Naive B cell (primary cell): ENCODE measurements around the gene DMWD. TPM values are rescaled to one million over a fixed set of nuclear protein-coding genes. Genes with fewer than 3 reads are reported as not detected.

Experiments used
- ATAC-seq, 2 donors: fragments of 150-1000 bp; cut with Tn5 transposase; 2 replicates each; pipeline ENCODE4 v1.10.0; 2021; ENCODE audit warnings: low read depth in 2 of 2, mild to moderate bottlenecking in 2 of 2, moderate library complexity in 2 of 2
- DNase-seq: peaks from one replicate; pipeline ENCODE4 v3.0.0; 2022
- H3K27ac Mint-ChIP-seq, 6 donors: one replicate each; pipeline ENCODE4 v1.8.0; 2020 to 2022; ENCODE audit warnings: mild to moderate bottlenecking in 6 of 6, mixed read lengths in 6 of 6, moderate library complexity in 5 of 6, inconsistent platforms in 2 of 6
- H3K27me3 Mint-ChIP-seq, 3 donors: one replicate each; pipeline ENCODE4 v1.8.0; 2021 to 2022; ENCODE audit warnings: mixed read lengths in 3 of 3, mild to moderate bottlenecking in 1 of 3
- H3K36me3 Mint-ChIP-seq, 2 donors: one replicate each; pipeline ENCODE4 v1.8.0; 2020 to 2022; ENCODE audit warnings: mixed read lengths in 2 of 2, inconsistent platforms in 1 of 2, mild to moderate bottlenecking in 1 of 2
- H3K4me1 Mint-ChIP-seq, 3 donors: one replicate each; pipeline ENCODE4 v1.8.0; 2020 to 2022; ENCODE audit warnings: mixed read lengths in 3 of 3, inconsistent platforms in 1 of 3, mild to moderate bottlenecking in 1 of 3, moderate library complexity in 1 of 3
- H3K4me3 Mint-ChIP-seq, 8 donors: one replicate each; pipeline ENCODE4 v1.8.0; 2020 to 2022; ENCODE audit warnings: mild to moderate bottlenecking in 8 of 8, mixed read lengths in 8 of 8, moderate library complexity in 8 of 8, inconsistent platforms in 2 of 8
- H3K9me3 Mint-ChIP-seq, 7 donors: one replicate each; pipeline ENCODE4 v1.8.0; 2020 to 2022; ENCODE audit warnings: mixed read lengths in 7 of 7, mild to moderate bottlenecking in 5 of 7, inconsistent platforms in 2 of 7, moderate library complexity in 1 of 7
- polyA plus RNA-seq, 6 donors: library from polyadenylated mRNA; unstranded; fragments of 300-500 nt; fragmentation: Illumina TruSeq; gene quantifications; one replicate each; pipeline ENCODE4 v1.2.3, GENCODE V29; 2021; ENCODE audit warnings: low read depth in 6 of 6

Gene DMWD
- polyA plus RNA-seq, 6 donors from 2014 or later = 13.4 to 28.1 (median 22.1) TPM

GRCh38 chr19:45791744-45792469 is 738 bp downstream of the DMWD start:
- H3K27ac Mint-ChIP-seq = peak overlapping the region; percentile 76 to 95 (median 92)
- no peak for DNase-seq
- H3K4me1 Mint-ChIP-seq = peaks cover 34 to 50% (median 47%) of the 10 kb centered on the region in 3 donors
- no peaks in the 10 kb centered on the region for H3K9me3 Mint-ChIP-seq
- H3K36me3 Mint-ChIP-seq = peaks cover 10 to 17% of the 10 kb centered on the region in 2 donors
- peaks cover 0 to 16% (median 0%) of the 10 kb centered on the region in 3 donors for H3K27me3 Mint-ChIP-seq
- peak in 1 of 2 donors; percentile 5 for ATAC-seq
- H3K4me3 Mint-ChIP-seq = peak overlapping the region; percentile 84 to 95 (median 90)

DNA sequence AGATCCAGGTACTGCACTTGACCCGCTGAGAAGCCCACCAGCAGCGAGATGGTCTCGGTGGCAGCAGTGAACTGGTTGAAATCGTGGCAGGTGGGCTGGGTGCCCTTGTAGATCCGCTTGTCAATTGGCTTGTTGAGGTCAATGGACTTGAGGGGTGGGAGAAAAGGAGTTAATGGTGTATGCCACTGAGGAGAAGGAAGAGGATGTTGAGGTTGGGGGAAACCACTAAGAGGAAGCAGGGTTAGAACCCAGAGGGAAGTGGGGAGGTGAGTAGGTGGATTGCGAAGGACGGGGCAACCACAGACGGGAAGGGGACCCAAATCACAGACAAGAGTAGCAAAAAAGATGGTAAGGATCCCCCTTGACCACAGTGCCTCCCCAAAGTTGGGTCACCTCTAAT is 1.7 kb downstream of the DMWD start:
- DNase-seq = peak; percentile 58
- peak; percentile 22 to 23 for ATAC-seq
- H3K4me1 Mint-ChIP-seq = peaks cover 34 to 50% (median 47%) of the 10 kb centered on the region in 3 donors
- peak overlapping the region; percentile 71 to 94 (median 88) for H3K4me3 Mint-ChIP-seq
- H3K9me3 Mint-ChIP-seq = no peaks in the 10 kb centered on the region
- H3K27me3 Mint-ChIP-seq = peaks cover 0 to 11% (median 0%) of the 10 kb centered on the region in 3 donors
- peak overlapping the region in 5 of 6 donors; percentile 38 to 97 (median 83) for H3K27ac Mint-ChIP-seq
- peaks cover 10 to 24% of the 10 kb centered on the region in 2 donors for H3K36me3 Mint-ChIP-seq

- ATAC-seq = no peak
- Mint-ChIP-seq H3K27ac (no peak overlapping the region), H3K4me1 (peaks cover 34 to 50% (median 47%) of the 10 kb centered on the region in 3 donors), H3K4me3 (peak overlapping the region in 3 of 8 donors; percentile 26 to 54 (median 33)), H3K9me3 (no peaks in the 10 kb centered on the region), H3K36me3 (peaks cover 10 to 24% of the 10 kb centered on the region in 2 donors), H3K27me3 (no peaks in the 10 kb centered on the region)
- DNase-seq = no peak
These were observed 3.4 kb downstream of the DMWD start for GRCh38 chr19:45789035-45789786.

GRCh38 chr19:45786533-45786894 is 6.1 kb downstream of the DMWD start:
- H3K27ac Mint-ChIP-seq = peak overlapping the region in 2 of 6 donors; percentile 20 to 29
- no peaks in the 10 kb centered on the region for H3K27me3 Mint-ChIP-seq
- H3K36me3 Mint-ChIP-seq = peaks cover 10 to 24% of the 10 kb centered on the region in 2 donors
- H3K9me3 Mint-ChIP-seq = no peaks in the 10 kb centered on the region
- peaks cover 14 to 32% (median 27%) of the 10 kb centered on the region in 3 donors for H3K4me1 Mint-ChIP-seq
- DNase-seq (no peak), ATAC-seq (no peak)
- H3K4me3 Mint-ChIP-seq = peak overlapping the region in 1 of 8 donors; percentile 21

DNA sequence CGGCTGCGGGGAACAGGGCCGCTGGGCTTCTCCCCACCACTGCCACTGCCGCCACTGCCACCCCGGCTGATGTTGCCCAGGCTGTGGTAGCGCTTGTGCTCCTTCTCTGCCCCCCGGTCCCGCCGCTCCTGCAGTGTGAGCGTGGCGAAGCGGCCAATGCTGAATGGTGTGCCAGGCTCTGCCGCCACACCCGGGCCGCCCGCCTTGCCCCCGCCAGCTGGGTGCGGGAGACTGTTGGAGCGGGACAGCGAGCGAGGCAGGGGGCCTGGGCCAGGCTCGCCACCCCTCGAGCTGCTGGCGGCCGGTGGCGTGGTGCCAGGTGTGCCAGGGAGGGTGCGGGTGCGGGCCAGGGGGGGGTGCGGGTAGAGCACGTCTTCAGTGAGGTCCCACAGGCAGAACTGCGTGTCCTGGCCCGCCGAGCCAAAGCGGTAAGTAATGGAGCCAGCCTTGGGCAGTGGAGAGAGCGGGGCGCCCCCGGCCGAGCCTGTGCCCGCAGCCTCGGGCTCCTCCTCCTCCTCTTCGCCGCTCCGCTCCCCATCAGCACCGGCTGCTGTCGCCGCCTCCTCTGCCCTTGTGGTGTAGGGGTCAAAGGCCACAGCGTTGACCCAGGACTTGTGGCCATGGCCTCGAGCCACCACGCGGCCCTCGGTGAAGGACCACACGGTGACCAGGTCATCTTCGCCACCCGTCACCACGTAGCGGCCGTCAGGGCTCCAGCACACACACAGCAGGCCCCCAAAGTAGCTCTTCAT is 6.7 kb downstream of the DMWD start:
- H3K4me1 Mint-ChIP-seq = peaks cover 11 to 28% (median 24%) of the 10 kb centered on the region in 3 donors

DNA sequence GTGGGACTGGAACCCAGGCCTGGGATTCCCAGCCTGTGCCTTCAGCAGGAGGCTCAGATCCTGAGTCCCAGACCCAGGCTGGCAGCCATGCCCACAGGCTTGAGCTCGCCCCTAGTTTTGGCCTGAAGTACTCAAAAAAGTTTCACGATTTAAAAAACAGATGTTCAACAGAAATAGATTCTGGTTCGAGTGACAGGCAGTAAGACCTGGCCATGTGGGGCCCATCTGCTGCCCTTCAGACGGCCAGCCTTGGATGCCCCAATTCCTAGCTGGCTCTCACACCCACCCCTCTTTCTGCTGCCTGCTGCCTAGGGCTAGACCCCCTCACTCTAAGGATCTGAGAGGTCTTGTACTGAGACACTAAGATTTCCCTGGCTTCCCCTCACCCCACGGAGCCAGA is 7.5 kb downstream of the DMWD start:
- no peak for ATAC-seq
- H3K4me1 Mint-ChIP-seq = peaks cover 12 to 29% (median 25%) of the 10 kb centered on the region in 3 donors

More for the DNA sequence above, 6.7 kb downstream of the DMWD start:
- DNase-seq (no peak), ATAC-seq (no peak)
- Mint-ChIP-seq H3K4me3 (peak overlapping the region in 1 of 8 donors; percentile 21), H3K36me3 (peaks cover 10 to 24% of the 10 kb centered on the region in 2 donors), H3K27me3 (no peaks in the 10 kb centered on the region), H3K27ac (no peak overlapping the region), H3K9me3 (no peaks in the 10 kb centered on the region)

DNA sequence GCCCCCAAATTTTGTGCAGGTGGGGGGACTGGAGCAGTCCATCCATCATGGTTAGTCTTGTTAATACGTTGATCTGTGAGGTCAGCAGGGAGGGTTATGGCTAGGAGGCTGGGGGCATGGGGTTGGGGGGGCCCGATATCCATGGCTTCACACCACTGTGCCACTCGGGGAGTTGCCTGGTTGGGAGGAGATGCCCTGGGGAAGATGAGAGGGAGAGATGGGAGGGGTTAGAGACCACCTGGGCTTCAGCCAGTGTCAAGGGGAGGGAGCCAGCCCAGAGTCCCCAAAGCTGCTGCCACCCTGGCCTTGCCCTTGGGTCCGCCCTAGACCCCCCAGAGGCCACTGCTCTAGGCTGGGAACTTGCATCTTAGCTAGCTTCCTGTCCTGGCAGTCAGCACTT is 8.5 kb downstream of the DMWD start:
- Mint-ChIP-seq H3K4me1 (peaks cover 22 to 36% (median 35%) of the 10 kb centered on the region in 3 donors), H3K27ac (peak overlapping the region in 1 of 6 donors; percentile 21)
- no peak for ATAC-seq

More for the DNA sequence above, 7.5 kb downstream of the DMWD start:
- no peaks in the 10 kb centered on the region for H3K9me3 Mint-ChIP-seq
- H3K27ac Mint-ChIP-seq = no peak overlapping the region
- no peak for DNase-seq
- H3K36me3 Mint-ChIP-seq = peaks cover 10 to 24% of the 10 kb centered on the region in 2 donors
- peaks cover 0 to 4% (median 0%) of the 10 kb centered on the region in 3 donors for H3K27me3 Mint-ChIP-seq
- H3K4me3 Mint-ChIP-seq = no peak overlapping the region

DNA sequence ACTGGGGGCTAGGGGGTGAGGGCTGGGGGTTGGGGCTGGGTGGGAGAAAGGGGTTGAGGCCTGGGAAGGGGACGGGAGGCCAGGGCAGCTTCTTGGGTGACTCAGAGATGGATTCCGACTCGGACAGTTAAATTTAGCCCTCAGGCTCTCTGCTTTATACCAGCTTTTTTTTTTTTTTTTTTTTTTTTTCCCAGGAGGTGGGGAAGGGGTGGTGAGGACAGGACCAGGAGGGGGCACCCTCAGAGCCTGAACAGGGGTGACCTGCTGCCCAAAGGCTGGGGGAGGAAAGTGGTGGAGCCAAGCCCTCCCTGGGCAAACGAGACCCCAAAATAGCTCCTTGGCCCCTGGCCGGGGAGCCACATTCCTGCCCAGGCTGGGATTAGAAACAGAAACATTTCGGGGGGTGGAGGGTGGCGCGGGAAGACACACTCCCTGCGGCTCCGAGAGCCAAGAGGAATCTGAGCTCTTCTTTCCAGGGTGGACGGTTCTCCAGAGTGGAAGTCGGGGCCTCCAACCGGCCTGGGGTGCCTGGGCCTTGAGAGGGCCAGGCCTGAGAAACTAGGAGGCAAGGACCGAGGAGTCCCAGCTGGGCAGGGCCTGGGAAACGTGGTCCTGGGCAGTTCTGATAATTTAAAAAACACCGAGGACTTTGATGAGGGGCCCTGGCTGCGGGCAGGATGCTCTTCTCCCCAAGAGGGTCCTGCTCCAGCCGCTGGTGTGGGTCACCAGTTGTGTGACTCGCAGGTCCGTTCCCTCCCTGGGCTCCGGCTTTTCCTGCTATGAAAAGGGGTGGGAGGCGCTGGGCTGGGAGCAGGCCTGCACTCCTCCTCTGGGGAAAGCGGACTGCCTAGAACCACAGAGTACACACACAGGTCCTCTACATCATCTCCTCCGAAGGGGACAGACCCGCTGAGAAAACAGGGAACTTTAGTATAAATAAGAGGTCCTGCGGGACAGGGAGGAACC is 9.5 kb downstream of the DMWD start:
- Mint-ChIP-seq H3K4me1 (peaks cover 23 to 39% (median 35%) of the 10 kb centered on the region in 3 donors), H3K9me3 (no peaks in the 10 kb centered on the region), H3K27ac (peak overlapping the region in 1 of 6 donors; percentile 56), H3K4me3 (no peak overlapping the region), H3K36me3 (peaks cover 0 to 20% of the 10 kb centered on the region in 2 donors), H3K27me3 (peaks cover 0 to 13% (median 12%) of the 10 kb centered on the region in 3 donors)
- ATAC-seq (no peak), DNase-seq (no peak)

More for the DNA sequence above, 8.5 kb downstream of the DMWD start:
- peaks cover 0 to 9% (median 8%) of the 10 kb centered on the region in 3 donors for H3K27me3 Mint-ChIP-seq
- DNase-seq = no peak
- H3K4me3 Mint-ChIP-seq = no peak overlapping the region
- H3K9me3 Mint-ChIP-seq = no peaks in the 10 kb centered on the region
- peaks cover 6 to 26% of the 10 kb centered on the region in 2 donors for H3K36me3 Mint-ChIP-seq

GRCh38 chr19:45782162-45782691 is 10.4 kb downstream of the DMWD start, which contains the start of gene DMPK:
DMPK (minus strand) TSS chr19:45782490; CDS start chr19:45782352, 138 bp downstream.
- Mint-ChIP-seq H3K27ac (peak within 1 kb of the TSS in 1 of 6 donors; percentile 66), H3K27me3 (peaks cover 0 to 13% (median 12%) of the 10 kb centered on the region in 3 donors), H3K36me3 (peaks cover 0 to 14% of the 10 kb centered on the region in 2 donors), H3K9me3 (no peaks in the 10 kb centered on the region), H3K4me3 (no peak within 1 kb of the TSS), H3K4me1 (peaks cover 23 to 31% (median 30%) of the 10 kb centered on the region in 3 donors)
- no peak for ATAC-seq
- no peak for DNase-seq

DNA sequence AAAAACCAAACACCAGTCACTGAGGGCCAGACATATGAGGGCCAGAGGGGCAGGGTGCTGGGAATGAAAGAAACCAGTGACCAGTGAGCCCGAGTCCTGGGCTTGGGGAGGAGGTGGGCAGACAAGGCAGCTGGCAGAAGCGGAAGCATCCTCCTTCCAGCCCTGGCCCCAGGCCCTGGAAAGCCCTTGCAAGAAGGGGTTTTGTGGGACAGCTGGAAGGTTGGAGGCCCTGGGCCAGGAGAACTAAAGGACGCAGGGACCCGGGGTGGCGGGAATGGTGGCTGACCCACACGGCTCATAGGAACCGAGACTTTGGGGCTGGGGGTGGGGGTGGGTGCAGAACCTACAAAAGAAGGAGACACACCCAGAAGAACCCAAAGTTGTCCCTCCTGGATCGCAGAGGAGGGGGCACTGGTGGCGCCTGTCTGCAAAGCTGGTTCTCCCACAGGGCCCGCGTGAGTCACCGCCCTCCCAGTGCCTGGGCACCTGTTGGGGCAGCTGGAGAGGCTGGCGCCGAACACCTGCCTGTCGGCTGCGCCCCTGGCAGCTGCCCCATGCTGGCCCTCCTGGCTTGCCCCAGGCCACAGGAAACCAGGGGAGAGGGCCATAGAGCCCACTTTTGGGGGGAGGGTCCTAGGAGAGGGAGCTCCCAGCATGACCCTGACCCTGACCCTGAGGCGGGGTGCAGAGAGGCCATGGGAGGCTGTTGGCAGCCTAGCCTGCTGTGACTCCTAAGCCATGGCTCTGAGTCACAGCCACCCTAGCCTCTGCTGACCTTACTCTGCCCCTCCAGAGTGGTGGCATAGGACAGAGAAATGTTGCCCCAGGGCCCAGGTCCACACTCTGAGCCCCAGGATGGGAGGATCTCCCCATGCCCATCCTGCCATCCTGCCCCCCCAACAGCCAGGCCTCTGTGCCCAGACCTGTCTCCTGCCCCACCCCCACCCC is 11.2 kb downstream of the DMWD start:
- H3K4me3 Mint-ChIP-seq = no peak overlapping the region
- H3K27ac Mint-ChIP-seq = peak overlapping the region in 1 of 6 donors; percentile 66

More for the DNA sequence above, 11.2 kb downstream of the DMWD start:
- no peaks in the 10 kb centered on the region for H3K9me3 Mint-ChIP-seq
- ATAC-seq (no peak), DNase-seq (no peak)
- H3K27me3 Mint-ChIP-seq = peaks cover 0 to 13% (median 12%) of the 10 kb centered on the region in 3 donors
- H3K4me1 Mint-ChIP-seq = peaks cover 23 to 31% (median 30%) of the 10 kb centered on the region in 3 donors
- H3K36me3 Mint-ChIP-seq = peaks cover 0 to 13% of the 10 kb centered on the region in 2 donors
